ENCODE results near the gene CNEP1R1.
A peak's percentile ranks its signal among the peaks of the same experiment; 100 is the strongest.

CNEP1R1 gene

GRCh38 chr16:50015631-50016030, 9.4 kb upstream of the CNEP1R1 start:
- WGBS, 2 experiments: 96% methylated on average over 2 of the region's 2 CpGs
- no peak overlapping the region for H3K4me3 ChIP-seq (ENCODE audit: insufficient read depth, low read depth, low read length)
- H3K27me3 ChIP-seq (ENCODE audit: control insufficient read depth, insufficient read depth, low read length, poor library complexity, severe bottlenecking): no peaks in the 10 kb centered on the region
- no peak overlapping the region for H3K27ac ChIP-seq (ENCODE audit: insufficient read depth, low read depth, low read length, poor library complexity, severe bottlenecking)
- H3K36me3 ChIP-seq (ENCODE audit: control insufficient read depth, insufficient read depth, low read length): no peaks in the 10 kb centered on the region
- H3K9me3 ChIP-seq (ENCODE audit: control insufficient read depth, low read length): no peaks in the 10 kb centered on the region
- H3K4me1 ChIP-seq (ENCODE audit: control insufficient read depth, insufficient read depth, low read length): no peaks in the 10 kb centered on the region

- no peak overlapping the region for H3K27ac ChIP-seq (ENCODE audit: insufficient read depth, low read depth, low read length, poor library complexity, severe bottlenecking)
- WGBS, 2 experiments: 87 to 91% methylated on average over 8 to 9 of the region's 9 CpGs
- no peaks in the 10 kb centered on the region for H3K36me3 ChIP-seq (ENCODE audit: control insufficient read depth, insufficient read depth, low read length)
- H3K4me1 ChIP-seq (ENCODE audit: control insufficient read depth, insufficient read depth, low read length): peaks cover 12% of the 10 kb centered on the region
- no peaks in the 10 kb centered on the region for H3K27me3 ChIP-seq (ENCODE audit: control insufficient read depth, insufficient read depth, low read length, poor library complexity, severe bottlenecking)
- no peaks in the 10 kb centered on the region for H3K9me3 ChIP-seq (ENCODE audit: control insufficient read depth, low read length)
- no peak overlapping the region for H3K4me3 ChIP-seq (ENCODE audit: insufficient read depth, low read depth, low read length)
Observed at GRCh38 chr16:50017553-50017952, 7.5 kb upstream of the CNEP1R1 start.

- H3K27me3 ChIP-seq (ENCODE audit: control insufficient read depth, insufficient read depth, low read length, poor library complexity, severe bottlenecking): no peaks in the 10 kb centered on the region
- no peak overlapping the region for H3K27ac ChIP-seq (ENCODE audit: insufficient read depth, low read depth, low read length, poor library complexity, severe bottlenecking)
- H3K4me3 ChIP-seq (ENCODE audit: insufficient read depth, low read depth, low read length): no peak overlapping the region
- 8 to 19% methylated on average over 2 of the region's 2 CpGs for WGBS, 2 experiments
- no peaks in the 10 kb centered on the region for H3K36me3 ChIP-seq (ENCODE audit: control insufficient read depth, insufficient read depth, low read length)
- peaks cover 16% of the 10 kb centered on the region for H3K4me1 ChIP-seq (ENCODE audit: control insufficient read depth, insufficient read depth, low read length)
- no peaks in the 10 kb centered on the region for H3K9me3 ChIP-seq (ENCODE audit: control insufficient read depth, low read length)
Observed at GRCh38 chr16:50021544-50021943, 3.5 kb upstream of the CNEP1R1 start.

GRCh38 chr16:50023641-50024040, 1.4 kb upstream of the CNEP1R1 start:
- Histone ChIP-seq H3K27me3 (ENCODE audit: control insufficient read depth, insufficient read depth, low read length, poor library complexity, severe bottlenecking) (no peaks in the 10 kb centered on the region), H3K36me3 (ENCODE audit: control insufficient read depth, insufficient read depth, low read length) (no peaks in the 10 kb centered on the region), H3K27ac (ENCODE audit: insufficient read depth, low read depth, low read length, poor library complexity, severe bottlenecking) (no peak overlapping the region), H3K9me3 (ENCODE audit: control insufficient read depth, low read length) (no peaks in the 10 kb centered on the region), H3K4me3 (ENCODE audit: insufficient read depth, low read depth, low read length) (no peak overlapping the region), H3K4me1 (ENCODE audit: control insufficient read depth, insufficient read depth, low read length) (peaks cover 16% of the 10 kb centered on the region)
- 62 to 72% methylated on average over 4 of the region's 4 CpGs for WGBS, 2 experiments

GRCh38 chr16:50024207-50024606, 818 bp upstream of the CNEP1R1 start:
- no peaks in the 10 kb centered on the region for H3K9me3 ChIP-seq (ENCODE audit: control insufficient read depth, low read length)
- H3K27me3 ChIP-seq (ENCODE audit: control insufficient read depth, insufficient read depth, low read length, poor library complexity, severe bottlenecking): no peaks in the 10 kb centered on the region
- WGBS, 2 experiments: 92 to 93% methylated on average over 11 of the region's 11 CpGs
- H3K4me3 ChIP-seq (ENCODE audit: insufficient read depth, low read depth, low read length): no peak overlapping the region
- no peak overlapping the region for H3K27ac ChIP-seq (ENCODE audit: insufficient read depth, low read depth, low read length, poor library complexity, severe bottlenecking)
- H3K4me1 ChIP-seq (ENCODE audit: control insufficient read depth, insufficient read depth, low read length): peaks cover 16% of the 10 kb centered on the region
- H3K36me3 ChIP-seq (ENCODE audit: control insufficient read depth, insufficient read depth, low read length): no peaks in the 10 kb centered on the region

GRCh38 chr16:50025537-50025931, 509 bp downstream of the CNEP1R1 start:
- Histone ChIP-seq H3K4me3 (ENCODE audit: insufficient read depth, low read depth, low read length) (peak overlapping the region; percentile 88), H3K36me3 (ENCODE audit: control insufficient read depth, insufficient read depth, low read length) (no peaks in the 10 kb centered on the region), H3K9me3 (ENCODE audit: control insufficient read depth, low read length) (no peaks in the 10 kb centered on the region), H3K27ac (ENCODE audit: insufficient read depth, low read depth, low read length, poor library complexity, severe bottlenecking) (no peak overlapping the region), H3K4me1 (ENCODE audit: control insufficient read depth, insufficient read depth, low read length) (peaks cover 16% of the 10 kb centered on the region), H3K27me3 (ENCODE audit: control insufficient read depth, insufficient read depth, low read length, poor library complexity, severe bottlenecking) (no peaks in the 10 kb centered on the region)
- WGBS, 2 experiments: 1 to 2% methylated on average over 17 of the region's 17 CpGs

GRCh38 chr16:50027829-50028228, 2.8 kb downstream of the CNEP1R1 start:
- WGBS, 2 experiments: 94 to 96% methylated on average over 3 to 5 of the region's 5 CpGs
- Histone ChIP-seq H3K4me3 (ENCODE audit: insufficient read depth, low read depth, low read length) (no peak overlapping the region), H3K27me3 (ENCODE audit: control insufficient read depth, insufficient read depth, low read length, poor library complexity, severe bottlenecking) (no peaks in the 10 kb centered on the region), H3K9me3 (ENCODE audit: control insufficient read depth, low read length) (no peaks in the 10 kb centered on the region), H3K4me1 (ENCODE audit: control insufficient read depth, insufficient read depth, low read length) (peaks cover 4% of the 10 kb centered on the region), H3K36me3 (ENCODE audit: control insufficient read depth, insufficient read depth, low read length) (peaks cover 11% of the 10 kb centered on the region), H3K27ac (ENCODE audit: insufficient read depth, low read depth, low read length, poor library complexity, severe bottlenecking) (no peak overlapping the region)

GRCh38 chr16:50035468-50035992, 10.5 kb downstream of the CNEP1R1 start:
- no peak overlapping the region for H3K27ac ChIP-seq (ENCODE audit: insufficient read depth, low read depth, low read length, poor library complexity, severe bottlenecking)
- H3K4me1 ChIP-seq (ENCODE audit: control insufficient read depth, insufficient read depth, low read length): no peaks in the 10 kb centered on the region
- WGBS, 2 experiments: 90 to 100% methylated on average over 3 of the region's 3 CpGs
- H3K27me3 ChIP-seq (ENCODE audit: control insufficient read depth, insufficient read depth, low read length, poor library complexity, severe bottlenecking): no peaks in the 10 kb centered on the region
- no peaks in the 10 kb centered on the region for H3K9me3 ChIP-seq (ENCODE audit: control insufficient read depth, low read length)
- H3K4me3 ChIP-seq (ENCODE audit: insufficient read depth, low read depth, low read length): no peak overlapping the region
- peaks cover 27% of the 10 kb centered on the region for H3K36me3 ChIP-seq (ENCODE audit: control insufficient read depth, insufficient read depth, low read length)

GRCh38 chr16:50036426-50036825, 11.4 kb downstream of the CNEP1R1 start:
- 98 to 100% methylated on average over 2 to 3 of the region's 3 CpGs for WGBS, 2 experiments
- H3K36me3 ChIP-seq (ENCODE audit: control insufficient read depth, insufficient read depth, low read length): peaks cover 27% of the 10 kb centered on the region
- H3K27me3 ChIP-seq (ENCODE audit: control insufficient read depth, insufficient read depth, low read length, poor library complexity, severe bottlenecking): no peaks in the 10 kb centered on the region
- H3K4me1 ChIP-seq (ENCODE audit: control insufficient read depth, insufficient read depth, low read length): no peaks in the 10 kb centered on the region
- H3K4me3 ChIP-seq (ENCODE audit: insufficient read depth, low read depth, low read length): no peak overlapping the region
- no peaks in the 10 kb centered on the region for H3K9me3 ChIP-seq (ENCODE audit: control insufficient read depth, low read length)
- no peak overlapping the region for H3K27ac ChIP-seq (ENCODE audit: insufficient read depth, low read depth, low read length, poor library complexity, severe bottlenecking)

- Histone ChIP-seq H3K9me3 (ENCODE audit: control insufficient read depth, low read length) (no peaks in the 10 kb centered on the region), H3K36me3 (ENCODE audit: control insufficient read depth, insufficient read depth, low read length) (peaks cover 16% of the 10 kb centered on the region), H3K4me1 (ENCODE audit: control insufficient read depth, insufficient read depth, low read length) (no peaks in the 10 kb centered on the region), H3K27me3 (ENCODE audit: control insufficient read depth, insufficient read depth, low read length, poor library complexity, severe bottlenecking) (peaks cover under 1% of the 10 kb centered on the region), H3K4me3 (ENCODE audit: insufficient read depth, low read depth, low read length) (no peak overlapping the region), H3K27ac (ENCODE audit: insufficient read depth, low read depth, low read length, poor library complexity, severe bottlenecking) (no peak overlapping the region)
- 88 to 93% methylated on average over 1 to 2 of the region's 2 CpGs for WGBS, 2 experiments
Observed at GRCh38 chr16:50037662-50038220, 12.7 kb downstream of the CNEP1R1 start.
